NB4 (cell line): ENCODE measurements around the gene TRIO.

Experiments
- CTCF ChIP-seq: IDR thresholded peaks from one replicate; pipeline ENCODE4 v1.5.1; 2012; ENCODE audit warnings: low read depth, low read length
- MAX ChIP-seq: IDR thresholded peaks from 2 replicates; pipeline ENCODE4 v1.6.1; 2011; ENCODE audit warnings: low read depth, low read length
- MYC ChIP-seq: IDR thresholded peaks from 2 replicates; pipeline ENCODE4 v1.6.1; 2011; ENCODE audit warnings: low read depth, low read length
- POLR2A ChIP-seq: IDR thresholded peaks from 2 replicates; pipeline ENCODE4 v1.6.1; 2011; ENCODE audit warnings: mild to moderate bottlenecking; ENCODE audit not compliant: insufficient read length; ENCODE audit errors: extremely low read depth

GRCh38 chr5:14242447-14242846, 99.3 kb downstream of the TRIO start:
- TF ChIP-seq CTCF (no peak), POLR2A (no peak), MAX (no peak), MYC (no peak)
